Gastrocnemius medialis (tissue), 4 donors: ENCODE data around the gene COPS9.

Source experiments
- POLR2A ChIP-seq, 2 donors: fragments of 450-650 bp; IDR thresholded peaks; one replicate each; pipeline ENCODE4 v1.6.1; 2017; ENCODE audit warnings: antibody characterized with exemption in 2 of 2, mild to moderate bottlenecking in 2 of 2, moderate library complexity in 2 of 2
- TF ChIP-seq, protein P1 (sequence below), 5 experiments: fragments of 450-650 bp in 3 of 5; fragments of 200-600 bp in 2 of 5; sonication (generic) in 2 of 5; IDR thresholded peaks in 4 of 5; conservative IDR thresholded peaks in 1 of 5; 1 replicate in 4 of 5; 2 replicates in 1 of 5; pipeline ENCODE4 v1.5.1; 2016 to 2019; ENCODE audit warnings: antibody characterized with exemption in 5 of 5, mild to moderate bottlenecking in 3 of 5, moderate library complexity in 3 of 5

DNA sequence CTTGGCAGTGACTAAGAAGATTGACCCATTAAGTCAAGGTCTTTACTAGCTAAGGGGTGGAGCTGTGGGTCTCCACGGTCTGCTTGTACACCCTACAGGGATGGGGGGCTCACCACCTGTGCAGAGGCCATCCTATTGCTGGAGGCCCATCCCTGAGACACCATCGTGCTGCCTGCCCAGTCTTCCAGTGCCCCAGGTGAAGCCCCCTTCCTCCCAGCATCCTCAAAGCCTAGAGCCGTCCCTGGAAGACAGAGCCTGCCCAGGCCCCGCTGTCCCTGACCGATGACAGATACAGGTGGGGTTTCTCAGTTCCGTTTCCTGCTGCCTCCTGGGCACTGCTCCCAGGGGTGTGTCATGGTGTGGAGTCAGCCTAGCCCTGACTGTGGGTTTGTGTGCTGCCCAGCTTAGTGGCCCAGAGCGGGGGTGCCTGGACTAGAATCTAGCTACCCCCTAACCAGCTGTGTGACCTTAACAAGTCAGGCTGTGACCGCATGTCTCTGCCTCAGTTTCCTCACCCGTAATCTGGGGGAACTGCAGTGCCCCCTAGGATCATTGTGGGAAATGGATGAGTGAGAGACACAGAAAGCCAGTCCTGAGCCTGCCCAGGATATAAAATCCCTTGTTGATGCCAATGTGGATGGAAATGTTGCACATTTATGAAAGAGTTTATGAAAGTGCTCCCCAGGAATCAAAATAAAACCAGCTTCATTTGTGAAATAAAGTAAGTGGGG is 2.3 kb upstream of the COPS9 start:
- TF ChIP-seq, protein P1, sequence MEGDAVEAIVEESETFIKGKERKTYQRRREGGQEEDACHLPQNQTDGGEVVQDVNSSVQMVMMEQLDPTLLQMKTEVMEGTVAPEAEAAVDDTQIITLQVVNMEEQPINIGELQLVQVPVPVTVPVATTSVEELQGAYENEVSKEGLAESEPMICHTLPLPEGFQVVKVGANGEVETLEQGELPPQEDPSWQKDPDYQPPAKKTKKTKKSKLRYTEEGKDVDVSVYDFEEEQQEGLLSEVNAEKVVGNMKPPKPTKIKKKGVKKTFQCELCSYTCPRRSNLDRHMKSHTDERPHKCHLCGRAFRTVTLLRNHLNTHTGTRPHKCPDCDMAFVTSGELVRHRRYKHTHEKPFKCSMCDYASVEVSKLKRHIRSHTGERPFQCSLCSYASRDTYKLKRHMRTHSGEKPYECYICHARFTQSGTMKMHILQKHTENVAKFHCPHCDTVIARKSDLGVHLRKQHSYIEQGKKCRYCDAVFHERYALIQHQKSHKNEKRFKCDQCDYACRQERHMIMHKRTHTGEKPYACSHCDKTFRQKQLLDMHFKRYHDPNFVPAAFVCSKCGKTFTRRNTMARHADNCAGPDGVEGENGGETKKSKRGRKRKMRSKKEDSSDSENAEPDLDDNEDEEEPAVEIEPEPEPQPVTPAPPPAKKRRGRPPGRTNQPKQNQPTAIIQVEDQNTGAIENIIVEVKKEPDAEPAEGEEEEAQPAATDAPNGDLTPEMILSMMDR (IDR thresholded peaks at IDR 0.05 in 4 of 5, conservative IDR thresholded peaks at IDR 0.05 in 1 of 5): no peak
- no peak for TF ChIP-seq POLR2A (IDR thresholded peaks at IDR 0.05)
